ENCODE data around the gene PPIP5K1.
"Not testable (repeated sequence)": the region's sequence is repeated elsewhere in the genome, so short reads cannot be mapped to it uniquely, and the experiment has no call there.

PPIP5K1 gene

GRCh38 chr15:43589778-43590466, at the start of gene PPIP5K1:
PPIP5K1 (minus strand) TSS chr15:43590208; CDS start chr15:43584504, 5,704 bp downstream.
- DNase-seq, result not testable (repeated sequence)

- DNase-seq, result not testable (repeated sequence)
Measured at GRCh38 chr15:43638464-43639204, 48.6 kb upstream of the PPIP5K1 start.

GRCh38 chr15:43626937-43627336, 36.9 kb upstream of the PPIP5K1 start:
- DNase-seq, result not testable (repeated sequence)

GRCh38 chr15:43625106-43625505, 35.1 kb upstream of the PPIP5K1 start:
- no peak for DNase-seq

GRCh38 chr15:43622068-43622799, 32.2 kb upstream of the PPIP5K1 start:
- not testable (repeated sequence) for DNase-seq

- DNase-seq, result not testable (repeated sequence)
Measured at GRCh38 chr15:43618700-43619099, 28.7 kb upstream of the PPIP5K1 start, which contains the start of gene STRC. STRC (minus strand) TSS chr15:43618800; CDS start chr15:43618722, 78 bp downstream.

- not testable (repeated sequence) for DNase-seq
Measured at GRCh38 chr15:43617750-43618149, 27.7 kb upstream of the PPIP5K1 start.

GRCh38 chr15:43602233-43602632, 12.2 kb upstream of the PPIP5K1 start:
- DNase-seq, result not testable (repeated sequence)

- not testable (repeated sequence) for DNase-seq
Measured at GRCh38 chr15:43600200-43600599, 10.2 kb upstream of the PPIP5K1 start.

GRCh38 chr15:43599131-43599530, 9.1 kb upstream of the PPIP5K1 start:
- DNase-seq, result not testable (repeated sequence)

- DNase-seq, result not testable (repeated sequence)
Measured at GRCh38 chr15:43593328-43594190, 3.6 kb upstream of the PPIP5K1 start, which contains the start of gene CKMT1B. CKMT1B (plus strand) TSS chr15:43594027; CDS start chr15:43594219, 192 bp downstream.

- DNase-seq, result not testable (repeated sequence)
Measured at GRCh38 chr15:43592841-43593240, 2.8 kb upstream of the PPIP5K1 start.

- DNase-seq, result not testable (repeated sequence)
Measured at GRCh38 chr15:43574607-43575006, 15.4 kb downstream of the PPIP5K1 start.

- not testable (repeated sequence) for DNase-seq
Measured at GRCh38 chr15:43566615-43567014, 23.4 kb downstream of the PPIP5K1 start.

GRCh38 chr15:43563793-43564192, 26.2 kb downstream of the PPIP5K1 start:
- not testable (repeated sequence) for DNase-seq

- not testable (repeated sequence) for DNase-seq
Measured at GRCh38 chr15:43562753-43563152, 27.3 kb downstream of the PPIP5K1 start.

GRCh38 chr15:43552986-43553385, 37.0 kb downstream of the PPIP5K1 start:
- no peak for DNase-seq

- no peak for DNase-seq
Measured at GRCh38 chr15:43552256-43552655, 37.8 kb downstream of the PPIP5K1 start.

GRCh38 chr15:43550527-43551363, 39.3 kb downstream of the PPIP5K1 start:
- DNase-seq, result no peak

GRCh38 chr15:43547539-43547938, 42.5 kb downstream of the PPIP5K1 start:
- DNase-seq, result no peak

- DNase-seq, result no peak
Measured at GRCh38 chr15:43545426-43545825, 44.6 kb downstream of the PPIP5K1 start.

Data from activated effector memory CD4-positive, alpha-beta T cell treated with Interleukin-2 at 50 U/mL for 16 hours (primary cell).